Medulla oblongata (tissue), 1 donor: ENCODE results near the gene CCR3.

ENCODE experiments used
- DNase-seq: peaks from one replicate; pipeline ENCODE4 v3.0.0-alpha.2; 2015; ENCODE audit errors: extremely low spot score

The CCR3 gene

DNA sequence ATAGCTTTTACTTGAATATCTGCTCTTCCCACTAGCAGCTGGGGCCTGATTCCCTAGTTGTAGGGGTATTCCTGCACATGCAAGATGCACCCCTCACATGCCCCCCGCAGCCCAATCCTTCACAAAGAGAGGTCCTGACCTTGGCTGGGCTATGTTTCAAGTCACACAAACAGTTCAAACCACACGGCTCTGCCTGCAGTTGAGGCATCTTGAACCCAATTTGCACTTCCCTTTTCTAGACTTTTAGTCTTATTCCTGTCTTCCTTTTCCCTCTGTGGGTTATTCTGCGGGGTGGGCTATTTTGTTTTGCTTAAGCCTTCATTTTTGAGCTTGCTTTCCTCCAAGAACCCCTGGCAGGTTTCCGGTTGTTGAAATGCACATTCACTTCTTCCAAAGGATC lies 20.9 kb upstream of the CCR3 start:
- DNase-seq, result peak; percentile 49

DNA sequence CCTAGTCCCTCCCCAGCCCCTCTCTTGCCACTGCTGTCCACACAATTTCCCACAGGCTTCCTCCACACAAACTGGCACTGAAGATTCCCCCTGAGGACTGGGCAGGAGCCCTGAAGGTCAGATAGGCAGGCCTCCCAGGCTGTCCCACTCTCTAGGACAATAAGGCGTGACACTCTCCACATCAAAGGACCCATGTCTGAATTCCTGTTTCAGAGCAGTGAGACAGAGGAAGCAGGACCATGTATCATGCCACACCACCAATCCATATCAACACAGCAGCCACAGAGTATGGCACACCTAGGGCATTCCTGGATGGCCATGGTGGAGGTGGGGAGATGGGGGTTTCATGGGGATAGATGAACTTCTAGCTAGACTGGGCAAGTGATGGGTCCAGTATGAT lies 20.3 kb upstream of the CCR3 start:
- DNase-seq, result no peak

DNA sequence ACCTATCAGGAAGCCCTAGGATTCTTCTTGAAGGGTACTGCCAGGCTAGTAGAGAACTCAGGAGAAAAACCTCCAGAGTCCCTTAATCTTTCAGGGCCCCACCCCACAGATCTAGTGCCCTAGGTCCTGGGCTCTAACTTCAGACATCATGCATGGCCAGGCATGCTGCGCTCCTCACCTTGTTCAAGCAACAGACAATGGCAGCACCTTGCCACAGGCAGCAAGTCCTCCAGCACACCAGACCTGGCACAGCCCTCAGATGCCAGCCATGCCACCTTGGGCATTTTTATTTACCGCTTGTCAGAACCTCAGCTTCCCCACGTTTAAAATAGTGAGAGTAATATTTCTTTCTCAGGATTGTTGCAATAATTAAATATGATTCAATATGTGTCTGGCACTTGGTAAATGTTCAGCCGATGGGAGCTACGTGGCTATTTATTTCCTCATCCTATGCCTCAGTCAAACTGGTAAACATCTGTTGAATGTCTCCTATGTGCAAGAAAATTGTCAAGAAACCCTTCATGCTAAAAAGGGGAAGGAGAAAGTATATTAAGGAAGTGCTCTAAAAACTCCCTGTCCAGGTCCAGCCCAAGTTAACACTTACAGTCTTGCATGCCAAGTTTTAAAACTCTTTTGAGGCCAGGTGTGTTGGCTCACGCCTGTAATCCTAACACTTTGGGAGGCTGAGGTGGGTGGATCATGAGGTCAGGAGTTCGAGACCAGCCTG lies 19.7 kb upstream of the CCR3 start:
- DNase-seq, result peak; percentile 51

GRCh38 chr3:46228260-46229242 lies 13.7 kb upstream of the CCR3 start:
- no peak for DNase-seq

DNA sequence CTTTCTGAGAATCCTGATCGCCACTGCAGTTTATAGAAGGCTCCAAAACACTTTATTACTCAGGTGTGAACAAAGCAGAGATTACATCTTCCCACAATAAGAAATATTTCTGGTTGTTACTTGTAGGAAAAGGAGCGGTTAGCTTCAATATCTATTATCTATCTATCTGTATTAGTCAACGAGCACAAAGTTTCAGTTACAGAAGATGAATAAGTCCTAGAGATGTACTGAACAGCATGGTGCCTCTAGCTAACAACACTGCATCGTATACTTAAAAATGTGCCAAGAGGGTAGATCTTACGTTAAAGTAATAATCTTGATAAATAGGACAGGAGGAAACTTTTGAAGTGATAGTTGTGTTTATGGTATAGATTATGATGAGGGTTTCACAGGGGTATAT lies 10.9 kb upstream of the CCR3 start:
- DNase-seq, result no peak

- DNase-seq, result no peak
Observed at GRCh38 chr3:46233194-46233593, 9.1 kb upstream of the CCR3 start.

DNA sequence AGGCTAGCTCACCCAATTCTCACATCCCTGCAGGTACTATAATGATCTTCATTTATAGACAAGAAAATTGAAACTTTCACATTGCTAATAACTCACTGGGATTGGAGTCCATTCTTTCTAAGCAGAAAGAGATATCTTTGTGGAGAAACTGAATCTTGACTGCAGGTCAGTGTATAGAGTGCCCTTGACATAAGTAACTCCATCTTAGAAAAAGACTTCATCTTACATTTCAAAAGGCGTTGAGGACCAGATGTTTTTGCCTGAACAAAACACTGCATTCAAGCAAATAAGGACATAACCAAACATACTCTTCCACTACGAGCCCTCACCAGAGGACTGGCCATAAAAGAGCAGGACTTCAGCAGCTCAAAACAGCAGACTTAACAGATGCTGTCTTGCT lies 6.8 kb upstream of the CCR3 start:
- DNase-seq, result no peak

- DNase-seq, result no peak
Observed at GRCh38 chr3:46236294-46237054, 5.8 kb upstream of the CCR3 start.

DNA sequence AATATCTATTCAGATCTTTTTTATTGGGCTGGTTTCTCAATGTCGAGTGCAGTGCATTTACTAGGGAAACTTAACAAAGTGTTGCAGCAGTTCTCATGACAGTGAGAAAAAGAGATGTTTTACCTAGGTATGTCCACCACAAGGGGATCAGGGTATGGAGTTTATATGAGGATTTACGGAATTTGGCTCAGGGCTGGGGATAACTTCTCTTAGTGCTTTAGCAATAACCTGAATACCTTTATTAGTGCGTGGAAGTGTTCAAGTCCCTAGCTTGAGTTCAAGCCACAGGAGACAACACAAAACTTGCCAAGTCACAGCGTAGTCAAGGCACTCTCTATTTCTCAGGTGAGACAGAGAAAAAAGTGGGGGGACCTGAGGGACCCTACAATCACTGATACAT lies 3.9 kb upstream of the CCR3 start:
- no peak for DNase-seq

DNA sequence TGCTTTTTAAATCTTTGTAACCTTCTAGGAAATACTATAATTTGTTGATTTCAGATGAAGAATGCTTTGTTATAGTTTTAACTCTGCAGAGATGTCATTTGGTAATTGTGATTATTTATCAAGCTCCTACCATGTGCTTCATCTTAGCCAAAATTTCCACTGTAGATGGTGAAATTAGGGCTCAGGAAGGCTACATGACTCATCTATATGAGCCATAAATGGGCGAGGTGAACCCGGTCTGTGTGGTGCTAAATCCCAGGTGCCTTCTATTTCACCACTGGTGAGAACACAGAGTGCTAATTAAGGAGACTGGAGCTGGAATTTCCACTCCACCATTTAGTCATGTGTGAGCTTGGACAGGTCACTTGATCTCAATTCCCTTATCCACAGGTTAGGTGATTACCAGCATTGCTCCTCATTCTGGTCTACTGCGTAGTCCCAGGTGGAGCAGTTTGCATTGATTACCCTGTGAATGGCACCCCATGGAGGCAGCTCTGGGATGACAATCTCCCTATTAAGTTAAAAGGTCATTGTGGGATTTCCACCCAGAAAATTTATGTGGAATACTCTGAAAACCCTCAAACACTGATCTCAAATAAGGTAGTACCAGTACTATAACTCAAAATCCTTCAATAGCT lies 2.8 kb upstream of the CCR3 start:
- no peak for DNase-seq

GRCh38 chr3:46239952-46240351 lies 2.3 kb upstream of the CCR3 start:
- DNase-seq, result no peak

- no peak for DNase-seq
Observed at GRCh38 chr3:46243560-46243959, 1.3 kb downstream of the CCR3 start.

DNA sequence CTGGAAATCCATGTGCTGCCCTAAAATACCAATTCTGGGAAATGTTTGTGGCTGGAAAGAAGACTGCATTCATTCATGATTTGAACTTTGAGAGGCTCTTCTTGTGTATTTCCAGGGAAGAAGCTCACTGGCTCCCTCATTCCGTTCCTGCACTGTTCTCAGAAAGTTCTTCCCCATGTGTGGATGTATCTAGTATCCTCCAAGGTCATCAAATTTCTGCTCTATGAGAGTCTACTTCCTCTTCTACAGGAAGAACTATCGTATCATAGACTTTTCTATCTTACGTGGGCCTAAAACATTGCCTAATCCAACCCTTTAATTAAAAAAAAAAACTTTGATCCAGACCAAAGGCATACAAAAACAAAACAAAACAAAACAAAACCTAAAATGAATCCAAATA lies 2.9 kb downstream of the CCR3 start:
- peak; percentile 27 for DNase-seq

DNA sequence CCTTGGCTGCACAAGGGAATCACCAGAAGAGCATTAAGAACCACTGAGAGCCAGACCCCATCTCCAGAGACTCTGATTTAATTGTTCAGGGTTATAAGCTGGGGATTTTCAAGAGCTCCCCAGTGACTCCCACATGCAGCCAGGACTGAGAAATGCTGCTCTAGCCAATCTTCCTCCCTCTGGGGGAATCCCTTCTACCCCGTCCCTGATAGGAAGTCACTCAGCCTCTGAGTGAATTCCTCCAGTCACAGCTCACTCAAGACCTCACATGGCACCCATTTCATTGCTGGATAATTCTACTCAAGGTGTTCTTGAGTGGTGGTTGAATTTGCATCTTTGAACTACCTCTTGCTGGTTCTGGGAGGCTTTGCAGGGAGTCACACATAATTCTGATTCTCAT lies 10.7 kb downstream of the CCR3 start:
- no peak for DNase-seq

GRCh38 chr3:46258525-46258924 lies 16.3 kb downstream of the CCR3 start:
- DNase-seq, result no peak

DNA sequence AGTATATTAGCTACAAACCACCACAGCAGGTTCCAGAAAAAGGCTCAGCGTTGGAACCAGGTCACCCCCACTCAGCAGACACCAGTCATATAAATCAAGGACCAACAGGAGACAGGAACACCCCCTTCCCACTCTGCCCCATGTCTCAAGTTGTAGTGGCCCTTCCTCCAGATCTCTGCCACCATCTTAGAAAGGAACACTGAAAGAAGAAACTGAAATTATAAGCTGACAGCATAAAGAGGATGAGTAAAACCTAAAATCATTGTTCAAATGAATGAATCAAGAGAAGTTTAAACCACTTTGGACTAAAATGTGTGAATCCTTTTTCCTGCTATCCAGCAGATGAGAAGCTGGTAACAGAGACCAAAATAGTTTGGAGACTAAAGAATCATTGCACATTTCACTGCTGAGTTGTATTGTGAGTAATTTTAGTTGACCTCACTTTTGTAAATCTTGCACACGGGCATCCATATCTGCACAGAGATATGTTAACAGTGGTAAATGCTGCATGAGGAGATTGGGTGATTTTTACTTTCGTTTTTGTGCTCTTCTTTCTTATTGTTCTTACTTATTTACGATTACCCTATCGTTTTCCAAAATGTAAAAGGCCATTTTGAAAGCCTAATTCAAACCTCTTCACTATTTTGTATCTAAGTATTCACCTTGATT lies 19.8 kb downstream of the CCR3 start:
- no peak for DNase-seq

GRCh38 chr3:46264002-46264401 lies 21.7 kb downstream of the CCR3 start:
- DNase-seq, result no peak

DNA sequence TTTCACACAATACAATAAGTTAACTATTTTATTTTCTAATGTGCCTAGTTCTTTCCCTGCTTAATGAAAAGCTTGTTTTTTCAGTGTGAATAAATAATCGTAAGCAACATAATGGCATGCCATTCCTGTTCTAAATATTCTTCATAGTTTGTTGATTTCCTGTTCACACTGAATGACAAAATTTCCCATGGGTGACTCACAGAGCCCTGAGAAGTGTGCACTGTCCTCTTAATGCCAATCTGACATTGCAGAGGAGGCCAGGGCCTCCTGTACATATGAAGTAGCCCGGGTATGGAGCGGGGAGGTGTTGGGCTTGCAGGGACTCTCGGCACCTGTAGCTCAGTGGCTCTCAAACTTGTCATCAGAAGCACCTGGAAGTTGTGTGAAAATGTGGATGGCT lies 24.3 kb downstream of the CCR3 start:
- DNase-seq, result no peak

GRCh38 chr3:46269556-46269955 lies 27.3 kb downstream of the CCR3 start:
- DNase-seq, result no peak

DNA sequence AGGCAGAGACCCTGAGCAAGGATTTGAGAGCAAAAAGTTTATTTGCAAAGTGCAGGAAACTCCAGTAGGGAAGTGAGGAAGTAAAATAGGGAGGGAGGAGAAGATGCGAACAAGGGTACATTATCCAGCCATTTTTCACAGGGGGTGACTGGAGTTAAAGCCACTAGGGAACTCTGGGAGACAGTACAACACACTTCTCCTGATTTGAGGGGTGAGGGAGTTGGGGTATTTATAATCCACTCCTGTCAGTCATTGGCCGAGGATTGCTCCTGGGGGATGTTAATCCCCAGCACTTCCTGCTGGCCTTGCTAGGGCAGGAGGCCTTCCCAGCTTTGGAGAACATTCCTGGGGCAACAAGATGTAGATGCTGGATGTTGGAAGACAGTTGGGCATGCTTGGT lies 28.2 kb downstream of the CCR3 start:
- no peak for DNase-seq

DNA sequence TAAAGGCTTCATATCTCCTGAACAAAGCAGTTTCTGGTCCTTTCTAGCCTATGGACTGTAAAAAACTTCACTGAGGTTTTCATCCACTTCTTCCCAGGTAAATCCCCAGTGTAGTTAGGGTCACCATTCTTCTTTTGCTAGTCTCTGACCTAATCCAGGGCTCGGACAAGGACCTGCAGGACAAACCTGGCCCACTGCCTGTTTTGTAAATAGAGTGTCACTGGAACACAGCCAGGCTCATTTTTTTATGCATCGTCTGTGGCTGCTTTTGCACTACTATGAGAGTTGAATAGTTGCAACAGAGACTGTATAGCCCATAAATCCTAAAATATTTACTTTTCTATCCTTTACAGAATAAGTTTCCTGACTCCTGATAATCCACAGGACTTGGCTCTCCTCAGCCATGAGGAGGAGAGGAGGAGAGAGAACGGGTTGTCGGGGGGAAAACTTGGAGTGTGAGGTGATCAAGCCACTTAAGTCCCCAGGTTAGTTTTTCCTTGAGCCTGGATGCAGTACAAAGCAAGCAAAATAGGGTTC lies 29.0 kb downstream of the CCR3 start:
- no peak for DNase-seq
